Measurements from ENCODE around the gene RFTN1.

Gene RFTN1

DNA sequence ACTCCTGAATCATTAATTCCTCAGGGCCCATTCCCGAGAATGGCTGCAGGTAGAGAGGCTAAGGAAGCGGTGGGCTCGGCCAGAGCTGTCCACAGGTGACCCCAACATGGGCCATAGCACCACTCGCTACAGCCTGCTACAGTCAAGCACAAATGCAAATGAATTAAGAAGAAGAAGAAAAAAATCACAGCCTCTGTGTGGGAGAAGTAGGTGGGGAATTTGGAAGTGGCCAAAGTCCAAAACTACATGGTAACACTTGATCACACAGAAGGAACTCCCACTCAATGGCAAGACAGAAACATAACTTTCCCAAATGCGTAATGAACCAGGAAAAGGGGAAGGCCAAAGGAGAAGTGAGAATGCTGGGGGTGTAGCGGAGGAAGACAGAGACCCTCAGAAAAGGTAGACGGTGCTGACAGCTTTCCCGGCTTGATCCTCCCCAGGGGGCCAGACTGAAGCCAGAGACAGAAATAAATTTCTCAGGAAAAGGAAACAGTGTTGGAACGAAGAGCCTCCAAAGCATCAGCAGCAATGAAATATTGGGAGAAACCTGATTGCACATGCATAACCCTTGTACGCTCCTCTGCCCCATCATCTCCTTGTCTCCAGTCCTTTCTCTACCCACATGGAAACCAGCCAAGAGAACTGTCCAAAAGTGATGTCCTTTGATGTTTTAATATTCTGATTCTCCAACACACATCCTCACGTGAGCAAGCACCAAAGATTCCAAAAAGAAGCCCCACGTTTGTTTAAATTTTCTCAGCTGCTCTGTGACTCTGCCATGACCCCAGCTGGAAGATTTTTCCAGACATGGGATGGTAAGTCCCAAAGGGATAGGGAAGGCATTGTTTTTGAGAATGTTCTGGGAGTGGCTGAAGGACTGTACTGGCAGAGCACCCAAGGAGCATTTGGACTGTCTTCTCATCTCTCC, 140.9 kb downstream of the RFTN1 start:
- no peak for DNase-seq

DNA sequence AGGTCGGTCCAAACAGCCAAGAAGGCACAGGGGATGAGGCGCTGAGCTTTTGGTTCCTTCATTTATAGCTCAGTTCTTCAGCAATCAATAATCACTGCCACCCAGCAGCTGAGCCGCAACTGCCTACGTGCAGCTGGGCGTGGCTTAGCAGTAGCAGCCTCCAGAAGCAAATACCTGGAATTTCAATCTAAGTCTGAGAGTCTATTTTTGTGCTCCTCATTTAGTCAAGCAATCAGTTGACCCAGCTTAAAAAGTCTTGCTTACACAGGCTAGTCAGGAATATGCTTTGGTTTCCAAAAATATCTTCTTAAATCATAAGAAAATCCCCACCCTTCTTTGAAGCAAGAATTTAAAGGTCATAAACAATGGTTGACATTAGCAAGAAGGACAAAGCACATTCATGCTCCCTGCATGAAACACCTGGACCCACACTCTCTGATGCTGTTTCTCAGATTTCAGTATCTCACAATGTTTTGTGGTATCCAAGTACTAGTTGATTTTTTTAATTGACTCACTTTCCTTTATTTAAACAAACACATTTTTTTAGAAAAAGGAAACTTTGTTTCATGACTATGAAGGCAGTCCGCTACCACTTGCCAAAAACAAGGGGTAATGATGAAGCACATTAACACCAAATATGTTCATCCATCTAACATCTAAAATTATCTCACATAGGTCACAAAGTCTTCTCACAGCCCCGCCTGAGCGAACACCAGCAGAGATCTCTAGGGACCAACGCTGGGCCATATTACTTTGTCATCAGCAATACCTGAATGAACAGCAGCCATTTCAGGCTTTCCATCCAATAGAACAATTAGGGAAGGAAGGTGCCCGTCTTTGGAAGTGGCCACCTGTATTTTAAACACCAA, 142.4 kb downstream of the RFTN1 start:
- no peak for DNase-seq

GRCh38 chr3:16370503-16370871, 143.0 kb downstream of the RFTN1 start:
- DNase-seq = no peak

DNA sequence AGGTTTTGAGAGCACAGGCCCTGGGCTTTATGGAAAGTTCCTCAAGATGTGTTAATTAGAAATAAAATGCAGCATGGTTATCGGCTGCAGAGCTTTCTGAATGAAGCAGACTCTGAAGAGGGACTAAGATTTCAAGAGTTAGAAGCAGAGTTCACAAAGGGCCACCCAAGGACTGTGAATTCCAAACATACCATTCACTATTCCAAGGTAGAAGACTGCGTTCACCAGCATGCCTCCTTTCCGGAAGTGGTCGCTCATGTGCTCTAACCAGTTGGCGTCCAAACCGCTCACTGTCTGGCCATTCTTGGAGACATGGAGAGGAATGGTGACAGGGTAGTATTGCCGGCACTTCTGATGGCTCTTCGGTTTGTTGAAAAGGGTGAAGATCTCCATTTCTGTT, 143.6 kb downstream of the RFTN1 start:
- DNase-seq = no peak

- no peak for DNase-seq
Measured at GRCh38 chr3:16369276-16369675, 144.2 kb downstream of the RFTN1 start.

GRCh38 chr3:16366581-16366980, 146.9 kb downstream of the RFTN1 start:
- DNase-seq = no peak

DNA sequence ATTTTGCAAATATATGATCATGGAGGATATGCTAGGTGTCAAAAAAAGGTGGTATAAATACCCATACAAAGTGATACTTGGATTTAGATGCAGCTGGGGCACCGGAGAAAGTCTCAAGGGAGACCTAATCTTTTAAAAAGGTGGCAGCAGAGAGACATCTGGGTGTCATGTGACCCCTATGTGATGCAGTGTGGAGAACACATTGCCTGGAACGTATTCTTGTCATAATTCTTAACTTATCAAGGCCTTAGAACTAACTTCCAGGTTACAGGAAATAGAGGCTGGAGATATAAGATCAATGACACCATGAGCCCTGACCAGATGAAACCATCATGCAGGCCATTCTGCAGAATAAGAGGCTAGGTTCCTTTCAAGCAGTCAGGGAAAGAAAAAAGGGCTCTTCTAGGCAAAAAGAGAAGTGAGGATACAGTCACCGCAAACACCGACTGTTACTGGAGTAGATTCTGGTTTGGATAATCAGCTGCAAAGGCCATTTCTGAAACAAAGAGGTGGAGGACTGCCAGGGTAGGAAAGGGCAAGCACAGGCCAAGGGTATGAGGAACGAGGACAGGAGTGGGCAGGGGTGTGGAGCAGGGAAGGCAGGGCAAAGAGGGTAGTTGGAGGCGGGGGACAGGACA, 147.9 kb downstream of the RFTN1 start:
- peak; percentile 39 for DNase-seq

DNA sequence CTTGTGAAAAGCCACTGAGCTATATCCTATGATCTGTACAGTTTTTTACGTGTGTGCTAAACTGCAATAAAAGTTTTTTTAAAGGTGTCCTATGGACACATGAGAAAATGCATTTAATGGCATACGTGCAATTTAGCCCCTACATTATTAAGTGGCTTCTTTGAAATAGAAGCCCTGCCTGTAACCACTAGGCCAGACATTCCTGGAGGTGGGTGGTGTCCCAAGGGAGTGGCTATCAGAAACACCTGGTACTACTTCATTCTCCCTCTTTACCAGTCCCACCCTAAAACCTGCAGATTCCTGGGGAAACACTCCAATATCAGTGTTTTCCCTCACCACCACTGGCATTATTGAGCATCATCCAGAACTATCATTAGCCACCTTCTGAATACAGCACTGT, 148.5 kb downstream of the RFTN1 start:
- DNase-seq = no peak

DNA sequence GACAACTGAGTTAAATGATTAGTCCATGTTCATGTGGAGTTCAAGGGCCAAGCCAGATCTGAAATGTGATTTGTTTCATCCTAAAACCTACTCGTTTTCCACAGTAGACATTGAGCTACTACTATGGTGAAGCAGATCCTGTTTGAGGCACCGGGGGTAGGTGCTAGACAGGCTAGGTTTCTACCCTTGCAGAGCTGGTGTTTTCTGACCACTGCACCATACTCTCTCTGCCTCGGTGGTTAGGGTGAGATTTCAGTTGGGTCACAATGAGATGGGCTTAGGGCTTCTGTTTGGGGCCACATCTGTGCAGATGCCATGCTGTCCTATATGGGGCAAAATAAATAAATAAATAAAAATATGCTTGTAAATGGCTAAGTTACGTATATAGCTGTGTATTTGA, 149.2 kb downstream of the RFTN1 start:
- DNase-seq = no peak

- no peak for DNase-seq
Measured at GRCh38 chr3:16363636-16364035, 149.9 kb downstream of the RFTN1 start.

DNA sequence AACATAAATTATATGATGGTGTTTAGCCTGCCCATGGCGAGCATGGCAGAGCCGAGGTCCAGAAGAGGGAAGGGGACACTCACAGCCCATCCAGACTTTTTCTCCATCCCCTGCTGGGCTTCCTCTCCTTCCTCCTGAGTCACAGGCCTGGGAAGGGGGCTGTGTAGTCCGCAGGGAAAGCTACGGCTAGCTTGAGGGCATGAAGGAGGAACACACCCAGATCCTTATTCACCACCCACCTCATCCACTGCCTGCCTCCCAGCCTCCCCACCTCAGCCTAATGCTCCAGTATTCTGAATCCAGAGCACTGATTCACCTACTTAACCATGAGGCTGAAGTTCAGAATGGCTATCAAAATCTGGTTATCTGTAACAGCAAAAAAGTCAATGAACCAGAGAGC, 150.7 kb downstream of the RFTN1 start:
- DNase-seq = no peak

GRCh38 chr3:16361087-16361486, 152.4 kb downstream of the RFTN1 start:
- no peak for DNase-seq

DNA sequence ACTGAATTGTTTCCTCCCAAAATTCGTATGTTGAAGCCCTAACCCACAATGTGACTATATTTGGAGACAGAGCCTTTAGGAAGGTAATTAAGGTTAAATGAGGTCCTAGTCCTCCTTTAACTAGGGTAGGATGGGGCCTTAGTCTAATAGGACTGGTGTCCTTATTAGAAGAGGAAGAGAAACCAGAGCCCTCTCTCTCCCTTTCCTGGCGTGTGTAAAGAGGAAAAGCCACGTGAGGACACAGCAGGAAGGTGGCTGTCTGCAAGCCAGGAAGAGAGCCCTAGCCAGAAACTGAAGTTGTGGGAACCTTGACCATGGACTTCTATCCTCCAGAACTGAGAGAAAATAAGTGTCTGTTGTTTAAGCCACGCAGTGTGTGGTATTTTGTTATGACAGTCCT, 154.2 kb downstream of the RFTN1 start:
- peak; percentile 83 for DNase-seq

GRCh38 chr3:16358336-16358735, 155.2 kb downstream of the RFTN1 start:
- no peak for DNase-seq

GRCh38 chr3:16357186-16358121, 156.0 kb downstream of the RFTN1 start:
- DNase-seq = no peak

- DNase-seq = no peak
Measured at GRCh38 chr3:16355828-16356227, 157.7 kb downstream of the RFTN1 start.

DNA sequence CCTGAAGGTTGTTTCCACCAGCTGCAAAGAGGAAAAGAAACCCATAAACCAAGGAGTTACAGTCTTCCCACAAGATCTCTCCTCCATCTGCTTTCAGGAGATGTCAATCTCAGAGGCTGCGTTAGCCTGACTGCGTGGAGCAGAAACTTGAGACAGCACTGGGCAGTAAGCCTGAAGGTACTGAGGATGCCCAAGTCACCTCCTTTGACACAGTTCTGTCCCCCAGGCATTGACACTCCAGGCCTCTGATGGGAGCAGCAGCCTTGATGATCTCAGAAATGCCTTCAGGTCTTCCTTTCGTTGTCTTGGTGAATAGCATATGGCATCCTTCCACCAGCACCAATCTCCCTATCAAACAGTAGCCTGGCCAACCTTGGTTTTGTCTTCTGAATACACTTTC, 159.2 kb downstream of the RFTN1 start:
- no peak for DNase-seq

DNA sequence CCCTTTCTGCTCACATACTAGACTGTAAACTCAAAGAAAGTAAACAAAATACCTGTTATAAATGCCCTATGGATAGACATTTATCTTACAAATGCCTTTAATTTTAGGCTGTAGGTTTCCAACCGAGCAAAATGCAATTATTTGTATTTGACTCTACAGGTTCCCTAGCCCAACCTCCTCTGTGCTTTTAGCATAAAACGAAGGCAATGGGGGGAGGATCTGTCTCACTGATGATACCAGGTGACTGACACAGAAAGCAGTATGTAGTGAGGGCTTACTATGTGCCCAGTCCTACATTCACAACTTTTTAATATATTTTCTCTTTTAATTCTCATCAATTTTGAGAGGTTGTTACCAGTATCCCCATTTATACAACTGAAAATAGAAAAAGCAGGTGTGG, 161.1 kb downstream of the RFTN1 start:
- no peak for DNase-seq

DNA sequence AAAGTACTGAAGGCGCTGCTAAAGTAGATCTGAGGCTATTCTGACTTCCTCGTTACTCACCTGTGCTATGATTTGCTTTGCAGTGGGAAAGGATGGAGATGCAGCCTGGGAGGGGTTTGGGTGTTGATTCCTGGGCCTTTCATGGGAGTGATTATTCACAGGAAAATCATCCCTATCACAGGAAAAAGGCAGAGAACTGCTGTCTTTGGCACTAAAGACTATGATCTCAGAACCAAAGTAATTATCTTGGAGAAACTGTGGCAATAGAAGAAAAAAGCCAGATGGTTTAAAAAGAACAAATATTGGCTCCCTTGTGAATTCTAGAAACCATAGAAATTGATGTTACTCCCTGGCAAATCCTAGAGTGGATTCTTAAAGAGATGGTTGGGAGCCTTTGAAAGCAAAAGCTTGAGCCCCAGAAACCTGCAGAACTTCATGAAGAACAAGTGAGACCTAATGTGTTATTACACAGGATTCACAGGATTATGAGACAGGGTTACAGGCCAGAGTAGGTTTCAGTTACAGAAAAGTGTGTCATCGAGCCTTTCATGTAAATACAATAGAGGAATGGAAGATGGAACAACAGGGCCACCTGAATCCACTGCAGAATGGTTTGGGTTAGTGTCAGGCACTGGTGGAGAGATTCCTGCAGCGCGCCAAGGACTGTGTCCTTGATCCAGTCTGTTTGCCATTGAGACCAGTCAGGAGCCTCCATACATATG, 162.7 kb downstream of the RFTN1 start:
- DNase-seq = no peak

DNA sequence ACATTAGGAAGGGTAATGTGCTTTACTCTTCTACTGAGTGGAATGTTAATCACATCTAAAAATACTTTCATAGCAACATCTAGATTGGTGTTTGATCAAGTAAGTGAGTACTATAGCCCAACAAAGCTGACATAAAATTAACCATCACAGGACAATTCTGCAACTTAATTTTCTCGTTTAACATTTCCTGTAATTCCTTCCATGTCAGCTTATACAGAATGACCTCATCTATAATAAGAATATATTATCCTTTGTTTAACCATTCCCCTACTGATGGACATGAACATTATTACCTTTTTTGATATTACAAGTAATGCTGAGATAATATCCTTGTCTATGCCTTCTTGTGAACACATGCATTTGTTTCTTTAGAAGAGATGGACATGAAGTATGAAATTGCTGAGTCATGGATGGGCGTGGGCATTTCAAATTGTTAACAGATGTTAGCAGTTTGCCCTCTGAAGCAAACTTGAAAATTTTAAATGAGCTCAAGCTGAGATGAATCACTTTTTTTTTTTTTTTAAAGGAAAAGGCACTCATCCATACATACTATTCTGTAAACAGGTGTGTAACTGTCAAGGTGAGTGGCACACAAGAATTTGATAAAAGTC, 163.4 kb downstream of the RFTN1 start:
- peak; percentile 16 for DNase-seq

- DNase-seq = no peak
Measured at GRCh38 chr3:16347548-16347947, 166.0 kb downstream of the RFTN1 start.

Measured in MV-4-11 (cell line).